ENCODE measurements around the gene UBE2G2. TPM values are rescaled to one million over a fixed set of nuclear protein-coding genes. Genes with fewer than 3 reads are reported as not detected.

Gene UBE2G2
- total RNA-seq, 2 donors from 2014 or later, result 124 TPM

DNA sequence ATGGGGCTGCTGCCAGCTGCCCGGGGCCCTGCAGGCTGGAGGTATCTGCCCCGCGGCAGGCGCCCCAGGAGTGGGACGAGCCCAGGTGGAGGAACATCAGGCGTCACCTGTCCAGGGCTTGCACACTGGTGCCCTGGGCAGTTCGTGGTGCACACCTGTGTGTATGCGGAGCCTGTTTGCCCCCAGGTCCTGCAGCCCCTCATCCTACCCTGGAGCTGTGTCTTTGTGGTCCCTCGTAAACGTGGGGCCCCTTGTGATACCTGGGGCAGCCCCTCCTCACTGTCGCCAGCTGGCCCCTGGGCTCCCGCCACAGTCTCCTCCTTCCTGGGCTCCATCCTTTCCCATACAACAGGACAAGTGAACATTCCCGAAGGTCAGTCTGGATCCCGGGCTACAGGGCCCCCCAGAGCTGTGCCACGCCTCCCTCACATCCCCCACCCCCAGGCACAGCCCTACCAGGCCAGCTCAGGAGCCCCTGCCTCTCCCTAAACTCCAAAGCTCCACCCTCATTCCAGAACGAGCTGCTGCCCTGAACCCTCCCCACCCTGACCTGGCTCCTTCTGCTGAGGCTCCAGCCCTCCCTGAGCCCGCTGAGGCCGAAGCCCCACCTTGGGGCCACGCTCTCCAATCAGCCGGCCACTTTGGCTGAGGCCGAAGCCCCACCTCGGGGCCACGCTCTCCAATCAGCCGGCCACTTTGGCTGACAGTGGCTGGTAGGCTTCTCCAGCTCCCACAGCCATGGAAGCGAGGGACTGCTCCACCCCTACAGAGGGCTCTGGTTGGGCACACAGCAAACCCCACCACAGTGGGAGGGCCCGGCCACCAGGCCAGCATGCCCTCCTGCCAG lies 42.6 kb downstream of the UBE2G2 start:
- H3K27me3 Mint-ChIP-seq, result no peaks in the 10 kb centered on the region
- H3K4me3 Mint-ChIP-seq, result no peak overlapping the region
- no peak overlapping the region for H3K27ac Mint-ChIP-seq
- H3K9me3 ChIP-seq (ENCODE audit: control insufficient read depth, low read length, poor library complexity, severe bottlenecking), result no peaks in the 10 kb centered on the region
- no peak for ATAC-seq
- H3K4me1 Mint-ChIP-seq, result peaks cover 5% of the 10 kb centered on the region
- H3K36me3 Mint-ChIP-seq (ENCODE audit: low read depth), result no peaks in the 10 kb centered on the region
- DNase-seq, result no peak

DNA sequence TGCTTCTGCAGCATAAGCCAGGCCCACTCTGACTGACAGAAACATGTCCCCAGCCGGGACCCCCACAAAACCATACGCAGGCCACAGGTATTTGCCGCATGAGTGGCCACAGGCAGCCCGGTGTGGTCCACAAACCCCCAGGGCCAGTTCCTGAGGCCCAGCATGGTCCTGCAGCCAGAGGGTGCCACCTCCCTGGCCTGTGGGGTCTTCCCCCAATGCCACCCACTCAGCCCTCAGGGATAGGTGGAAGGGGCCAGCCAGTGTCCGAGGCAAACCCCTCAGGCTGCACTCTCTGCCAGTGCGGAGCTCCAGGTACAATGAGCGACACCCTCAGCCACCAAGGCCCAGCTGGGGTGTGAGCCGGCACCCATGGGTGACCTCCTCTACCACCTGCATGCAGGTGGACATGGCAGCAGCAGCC lies 43.5 kb downstream of the UBE2G2 start:
- DNase-seq (peak in 1 of 3 donors; percentile 0), ATAC-seq (no peak)
- Mint-ChIP-seq H3K36me3 (ENCODE audit: low read depth) (no peaks in the 10 kb centered on the region), H3K4me3 (no peak overlapping the region), H3K27me3 (no peaks in the 10 kb centered on the region), H3K27ac (no peak overlapping the region), H3K4me1 (peaks cover 5% of the 10 kb centered on the region)
- no peaks in the 10 kb centered on the region for H3K9me3 ChIP-seq (ENCODE audit: control insufficient read depth, low read length, poor library complexity, severe bottlenecking)

DNA sequence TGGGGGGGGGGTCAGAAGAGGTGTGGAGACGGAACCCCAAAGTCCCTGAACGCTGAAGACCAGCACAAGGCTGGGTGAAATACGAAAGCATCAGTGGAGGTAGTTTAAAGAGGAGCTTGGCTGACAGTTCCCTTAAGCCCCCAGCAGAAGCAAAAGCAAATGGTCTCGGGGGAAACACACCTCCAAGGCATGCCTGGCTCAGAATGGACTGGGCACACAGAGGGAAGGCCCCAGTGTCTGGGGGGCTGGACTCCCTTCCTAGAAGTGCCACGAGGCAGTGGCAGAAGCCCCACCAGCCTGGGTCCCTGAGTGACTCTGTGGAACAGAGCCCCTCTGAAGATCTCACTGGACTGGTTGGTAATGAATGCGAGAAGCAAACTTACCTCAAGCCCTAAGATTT lies 43.9 kb downstream of the UBE2G2 start:
- no peaks in the 10 kb centered on the region for H3K9me3 ChIP-seq (ENCODE audit: control insufficient read depth, low read length, poor library complexity, severe bottlenecking)
- Mint-ChIP-seq H3K4me3 (no peak overlapping the region), H3K27me3 (peaks cover 2% of the 10 kb centered on the region), H3K27ac (no peak overlapping the region), H3K4me1 (peaks cover 5% of the 10 kb centered on the region), H3K36me3 (ENCODE audit: low read depth) (no peaks in the 10 kb centered on the region)
- ATAC-seq (no peak), DNase-seq (peak in 1 of 3 donors; percentile 1)

DNA sequence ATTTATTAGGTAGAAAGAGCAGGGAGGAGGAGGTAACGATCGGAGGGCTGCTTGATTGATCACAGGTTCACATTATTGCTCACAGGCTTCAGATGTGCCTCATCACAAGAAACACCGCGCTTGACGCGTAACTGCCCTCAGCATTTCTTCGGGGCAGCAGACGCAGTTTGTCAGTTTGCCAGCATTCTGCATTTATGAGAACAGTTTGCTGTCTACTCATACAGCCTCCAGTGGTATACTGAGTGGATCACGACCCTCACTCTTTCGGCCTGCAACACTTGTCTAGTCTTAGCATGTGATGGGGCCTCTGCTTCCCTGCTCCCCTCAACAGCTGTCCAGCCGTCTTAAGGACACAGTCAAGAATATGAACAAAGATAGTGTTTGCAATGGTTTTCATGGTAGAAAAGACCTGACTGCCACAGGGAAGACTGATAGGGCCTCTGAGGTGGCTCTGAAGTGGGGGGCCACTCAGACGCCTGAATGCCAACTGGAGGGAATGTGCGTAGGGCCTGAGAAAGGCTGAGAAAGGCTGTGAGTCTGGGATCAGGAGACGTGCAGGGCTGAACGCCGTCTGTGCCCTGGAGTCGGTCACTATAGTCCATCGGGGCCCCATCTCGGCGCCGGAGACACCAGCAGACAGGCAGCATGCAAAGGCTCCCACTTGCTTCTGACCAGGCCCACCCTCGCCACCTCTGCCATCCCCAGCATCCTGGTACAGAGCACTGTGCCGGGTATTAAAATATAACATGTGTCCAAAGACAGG lies 45.0 kb downstream of the UBE2G2 start:
- no peaks in the 10 kb centered on the region for H3K9me3 ChIP-seq (ENCODE audit: control insufficient read depth, low read length, poor library complexity, severe bottlenecking)
- DNase-seq, result no peak
- Mint-ChIP-seq H3K36me3 (ENCODE audit: low read depth) (no peaks in the 10 kb centered on the region), H3K27ac (peak overlapping the region; percentile 47), H3K27me3 (peaks cover 4% of the 10 kb centered on the region), H3K4me3 (no peak overlapping the region), H3K4me1 (peaks cover 5% of the 10 kb centered on the region)
- ATAC-seq, result no peak

DNA sequence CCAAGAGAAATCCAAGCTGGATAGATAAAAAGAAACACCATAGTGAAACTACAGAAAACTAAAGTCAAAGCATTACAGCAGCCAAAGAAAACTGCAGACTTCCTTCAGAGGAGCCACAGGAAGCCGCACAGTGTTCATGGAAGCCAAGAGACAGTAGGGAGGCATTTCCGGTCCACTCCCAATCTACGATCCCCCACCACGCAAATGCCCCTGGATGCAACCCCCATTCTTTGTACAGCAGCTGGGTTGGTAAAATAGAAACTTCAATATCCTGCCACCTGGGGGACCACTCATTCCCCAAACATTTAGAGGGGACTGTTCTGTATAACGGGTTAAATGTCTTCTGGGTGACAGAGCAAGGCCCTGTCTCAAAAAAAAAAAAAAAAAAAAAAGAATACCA lies 46.4 kb downstream of the UBE2G2 start:
- DNase-seq (no peak), ATAC-seq (no peak)
- Mint-ChIP-seq H3K27ac (no peak overlapping the region), H3K4me3 (no peak overlapping the region), H3K4me1 (peaks cover 2% of the 10 kb centered on the region), H3K27me3 (peaks cover 12% of the 10 kb centered on the region), H3K36me3 (ENCODE audit: low read depth) (no peaks in the 10 kb centered on the region)
- no peaks in the 10 kb centered on the region for H3K9me3 ChIP-seq (ENCODE audit: control insufficient read depth, low read length, poor library complexity, severe bottlenecking)

DNA sequence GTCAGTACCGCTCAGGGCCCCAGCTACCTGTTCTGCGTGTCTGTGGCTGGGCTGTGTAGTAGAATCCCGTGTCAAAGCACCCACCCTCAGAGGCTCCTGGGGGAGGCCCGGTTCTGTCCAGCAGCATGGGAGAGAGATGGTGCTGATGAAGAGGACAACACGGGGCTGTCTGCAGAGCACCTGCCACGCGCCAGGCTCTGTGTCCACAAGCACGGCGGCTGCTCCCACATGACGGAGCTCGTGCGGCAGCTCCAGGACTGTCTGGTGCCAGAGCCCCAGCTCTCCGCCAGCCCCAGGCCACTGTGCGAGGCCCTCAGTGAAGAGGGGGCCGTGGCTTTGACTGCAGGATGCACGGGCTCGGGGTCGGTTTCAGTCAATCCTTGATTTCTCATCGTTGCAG lies 48.3 kb downstream of the UBE2G2 start:
- Mint-ChIP-seq H3K27ac (no peak overlapping the region), H3K4me3 (no peak overlapping the region), H3K27me3 (peaks cover 19% of the 10 kb centered on the region), H3K36me3 (ENCODE audit: low read depth) (no peaks in the 10 kb centered on the region), H3K4me1 (peaks cover 2% of the 10 kb centered on the region)
- no peak for DNase-seq
- no peak for ATAC-seq
- no peaks in the 10 kb centered on the region for H3K9me3 ChIP-seq (ENCODE audit: control insufficient read depth, low read length, poor library complexity, severe bottlenecking)

DNA sequence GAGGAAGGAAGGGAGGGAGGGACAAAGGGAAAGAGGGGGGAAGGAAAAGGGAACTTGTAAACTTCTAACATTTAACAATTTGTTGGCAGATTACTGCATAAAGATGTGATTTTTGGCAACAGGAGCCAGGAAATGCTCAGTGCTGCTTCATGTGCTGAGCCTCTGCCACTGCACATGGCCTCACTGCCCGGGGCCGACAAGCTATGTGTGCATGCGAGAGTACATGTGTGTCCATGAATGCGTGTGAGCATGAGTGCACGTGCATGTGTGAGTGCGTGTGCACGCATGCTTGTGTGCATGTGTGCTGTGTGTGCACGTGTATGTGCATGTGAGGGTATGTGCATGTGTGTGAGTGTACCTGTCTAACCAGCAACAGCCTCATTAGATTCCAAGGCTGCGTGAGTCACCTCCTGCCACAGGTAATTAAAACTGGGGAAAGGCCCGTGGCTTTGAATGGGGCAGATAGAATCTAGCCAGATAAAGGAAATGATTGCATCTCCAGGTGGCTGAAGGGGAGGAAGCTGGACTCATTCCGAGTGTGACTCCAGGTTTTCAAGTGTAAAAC lies 48.9 kb downstream of the UBE2G2 start:
- Mint-ChIP-seq H3K27me3 (peaks cover 19% of the 10 kb centered on the region), H3K27ac (no peak overlapping the region), H3K4me1 (peaks cover 2% of the 10 kb centered on the region), H3K36me3 (ENCODE audit: low read depth) (no peaks in the 10 kb centered on the region), H3K4me3 (no peak overlapping the region)
- H3K9me3 ChIP-seq (ENCODE audit: control insufficient read depth, low read length, poor library complexity, severe bottlenecking), result no peaks in the 10 kb centered on the region
- ATAC-seq (no peak), DNase-seq (no peak)

DNA sequence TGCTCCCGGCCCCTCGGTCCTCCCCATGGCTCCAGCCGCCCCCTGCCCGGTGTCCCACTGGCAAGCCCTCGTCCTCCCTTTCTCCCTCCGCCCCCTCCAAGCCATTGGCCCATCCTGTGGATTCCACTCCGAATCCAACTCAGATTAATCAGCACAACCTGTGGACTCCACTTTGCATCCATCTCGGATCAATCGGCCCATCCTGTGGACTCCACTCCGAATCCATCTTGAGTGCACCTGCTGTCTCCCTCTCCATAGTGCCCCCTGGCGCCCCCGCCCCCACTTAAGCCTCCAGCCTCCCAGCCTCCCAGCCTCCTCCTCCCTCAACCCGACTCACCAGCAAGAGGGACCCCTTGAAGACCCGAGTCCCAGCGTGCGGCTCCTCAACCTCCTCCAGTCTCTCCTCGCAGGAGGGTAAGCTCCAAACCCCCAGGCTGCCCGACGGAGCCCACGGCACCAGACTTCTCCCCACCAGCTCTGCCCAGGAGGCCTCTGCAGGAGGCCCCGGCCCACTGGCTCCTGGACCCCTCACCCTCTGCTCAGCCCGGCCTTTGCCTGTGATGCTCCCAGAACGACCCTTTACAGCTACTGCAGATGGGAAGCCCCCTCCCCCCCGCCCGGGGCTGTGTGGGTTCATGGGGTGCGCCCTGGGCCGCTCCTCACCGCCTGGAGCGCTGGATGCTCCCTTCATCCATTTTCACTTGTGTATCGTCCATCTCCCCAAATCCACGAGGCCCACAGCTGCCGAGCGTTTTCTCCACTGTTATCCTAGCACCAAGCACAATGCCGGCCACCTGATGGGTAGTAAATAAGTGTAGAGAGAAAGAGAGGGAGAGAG lies 49.6 kb downstream of the UBE2G2 start:
- ATAC-seq, result no peak
- H3K36me3 Mint-ChIP-seq (ENCODE audit: low read depth), result no peaks in the 10 kb centered on the region
- no peak for DNase-seq
- peaks cover 2% of the 10 kb centered on the region for H3K4me1 Mint-ChIP-seq
- no peak overlapping the region for H3K27ac Mint-ChIP-seq
- H3K27me3 Mint-ChIP-seq, result peaks cover 19% of the 10 kb centered on the region
- no peaks in the 10 kb centered on the region for H3K9me3 ChIP-seq (ENCODE audit: control insufficient read depth, low read length, poor library complexity, severe bottlenecking)
- no peak overlapping the region for H3K4me3 Mint-ChIP-seq

DNA sequence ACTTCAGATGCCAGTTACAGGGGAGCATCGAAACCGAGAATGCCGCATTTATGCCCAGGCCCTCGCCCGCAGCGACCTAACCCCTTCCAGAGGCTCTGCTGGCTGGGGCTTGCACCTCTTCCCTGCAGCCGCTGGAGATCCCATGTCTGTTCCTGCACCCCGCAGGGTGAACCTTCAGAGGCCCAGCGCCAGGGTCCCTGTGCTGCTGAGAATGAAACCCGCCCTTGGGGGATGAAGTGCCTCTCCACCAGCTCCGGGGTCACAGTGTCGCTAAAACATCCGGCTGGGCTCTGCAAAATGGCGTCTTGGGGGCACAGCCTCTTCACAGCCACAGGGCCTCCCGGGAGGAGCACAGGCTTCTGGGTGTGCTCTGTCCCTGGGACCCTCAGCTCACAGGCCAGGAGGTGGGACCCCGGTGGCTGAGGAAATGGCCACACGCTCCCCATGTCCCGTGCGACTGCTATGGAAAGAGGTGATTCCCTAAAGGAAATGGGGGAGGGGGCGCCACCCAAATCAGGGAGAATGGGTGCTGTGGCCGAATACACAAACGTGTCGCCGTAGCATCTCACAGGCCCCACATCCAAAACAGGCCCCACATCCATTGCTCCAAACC lies 50.3 kb downstream of the UBE2G2 start:
- Mint-ChIP-seq H3K27me3 (peaks cover 19% of the 10 kb centered on the region), H3K4me3 (no peak overlapping the region), H3K4me1 (peaks cover 2% of the 10 kb centered on the region), H3K27ac (no peak overlapping the region), H3K36me3 (ENCODE audit: low read depth) (no peaks in the 10 kb centered on the region)
- H3K9me3 ChIP-seq (ENCODE audit: control insufficient read depth, low read length, poor library complexity, severe bottlenecking), result no peaks in the 10 kb centered on the region
- no peak for DNase-seq
- no peak for ATAC-seq

DNA sequence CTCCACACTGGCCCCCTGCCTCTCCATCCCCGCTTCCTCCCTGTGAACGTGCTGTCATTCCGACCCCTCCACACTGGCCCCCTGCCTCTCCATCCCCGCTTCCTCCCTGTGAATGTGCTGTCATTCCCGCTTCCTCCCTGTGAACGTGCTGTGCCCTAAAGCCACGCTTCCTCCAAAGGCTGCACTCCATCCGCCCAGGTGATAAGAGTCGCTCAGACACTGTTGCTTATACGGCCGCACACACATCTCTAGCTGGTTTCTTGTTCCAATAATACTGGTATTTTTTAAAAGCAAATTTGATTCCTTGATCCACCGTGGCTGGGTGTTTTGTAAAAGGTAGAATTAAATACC lies 51.0 kb downstream of the UBE2G2 start:
- H3K9me3 ChIP-seq (ENCODE audit: control insufficient read depth, low read length, poor library complexity, severe bottlenecking), result no peaks in the 10 kb centered on the region
- DNase-seq (no peak), ATAC-seq (no peak)
- Mint-ChIP-seq H3K27me3 (peaks cover 19% of the 10 kb centered on the region), H3K36me3 (ENCODE audit: low read depth) (no peaks in the 10 kb centered on the region), H3K4me3 (no peak overlapping the region), H3K4me1 (peaks cover 2% of the 10 kb centered on the region), H3K27ac (no peak overlapping the region)

DNA sequence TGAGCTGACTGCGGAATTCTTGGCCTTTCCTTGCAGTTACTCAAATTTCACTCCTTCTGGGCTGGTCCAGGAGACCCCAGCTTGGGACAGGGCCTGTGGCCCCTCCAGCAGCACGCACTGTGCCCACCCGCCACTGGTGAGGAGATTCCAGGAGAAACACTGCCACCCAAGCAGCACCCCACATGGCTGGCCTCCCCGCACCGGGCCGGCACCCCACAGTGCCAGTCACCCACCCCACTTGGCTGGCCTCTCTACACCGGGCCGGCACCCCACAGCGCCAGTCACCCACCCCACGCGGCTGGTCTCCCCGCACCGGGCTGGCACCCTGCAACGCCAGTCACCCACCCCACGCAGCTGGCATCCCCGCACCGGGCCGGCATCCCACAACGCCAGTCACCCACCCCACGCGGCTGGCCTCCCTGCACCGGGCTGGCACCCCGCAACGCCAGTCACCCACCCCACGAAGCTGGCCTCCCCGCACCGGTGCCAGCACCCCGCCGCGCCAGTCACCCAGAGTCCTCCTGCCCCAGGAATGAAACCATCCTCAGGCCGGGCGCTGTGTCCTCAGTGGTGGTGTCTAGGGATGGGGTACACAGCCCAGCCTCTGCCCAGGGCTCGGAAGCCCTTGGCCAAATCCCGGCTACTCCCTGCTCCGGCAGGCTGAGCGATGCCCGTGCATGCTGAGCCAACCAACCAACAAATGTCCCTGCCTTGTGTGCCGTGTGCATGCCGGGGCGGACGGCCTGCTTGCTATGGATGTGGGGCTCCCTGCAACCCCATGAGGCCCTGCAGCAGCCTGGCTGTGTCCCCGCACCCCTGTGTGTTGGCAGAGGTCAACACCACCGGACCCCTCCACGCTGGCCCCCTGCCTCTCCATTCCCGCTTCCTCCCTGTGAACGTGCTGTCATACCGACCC lies 51.6 kb downstream of the UBE2G2 start:
- no peaks in the 10 kb centered on the region for H3K9me3 ChIP-seq (ENCODE audit: control insufficient read depth, low read length, poor library complexity, severe bottlenecking)
- H3K27ac Mint-ChIP-seq, result no peak overlapping the region
- peaks cover 19% of the 10 kb centered on the region for H3K27me3 Mint-ChIP-seq
- peaks cover under 1% of the 10 kb centered on the region for H3K4me1 Mint-ChIP-seq
- H3K36me3 Mint-ChIP-seq (ENCODE audit: low read depth), result no peaks in the 10 kb centered on the region
- ATAC-seq (no peak), DNase-seq (no peak)
- no peak overlapping the region for H3K4me3 Mint-ChIP-seq

Measured in T-helper 17 cell (primary cell).